MM.1S (cell line): ENCODE data around the gene MBLAC1.

Source experiments
- DNase-seq: peaks from one replicate; pipeline ENCODE4 v3.0.0-alpha.2; 2015
- H2AFZ ChIP-seq: fragments of 300-600 bp; sonication (generic); 2 replicates; pipeline ENCODE4 v1.6.0; 2016; ENCODE audit warnings: antibody characterized with exemption, low read length
- H3F3A ChIP-seq: fragments of 300-600 bp; sonication (generic); 2 replicates; pipeline ENCODE4 v1.6.1; 2016; ENCODE audit warnings: mild to moderate bottlenecking, antibody characterized with exemption, low read length, moderate library complexity, mixed read lengths; ENCODE audit not compliant: insufficient read depth
- H3K27ac ChIP-seq: fragments of 300-600 bp; sonication (generic); 2 replicates; pipeline ENCODE4 v1.5.1; 2016; ENCODE audit warnings: mild to moderate bottlenecking, low read length
- H3K27me3 ChIP-seq: fragments of 300-600 bp; sonication (generic); replicated peaks from 2 replicates; pipeline ENCODE4 v1.6.0; 2016; ENCODE audit warnings: low read length; ENCODE audit not compliant: insufficient read depth
- H3K36me3 ChIP-seq: fragments of 300-600 bp; sonication (generic); replicated peaks from 2 replicates; pipeline ENCODE4 v1.6.1; 2016; ENCODE audit warnings: mild to moderate bottlenecking, low read length, mixed read lengths; ENCODE audit not compliant: insufficient read depth
- H3K4me1 ChIP-seq: fragments of 300-600 bp; sonication (generic); 2 replicates; pipeline ENCODE4 v1.6.1; 2016; ENCODE audit warnings: low read length, mixed read lengths
- H3K4me2 ChIP-seq: fragments of 300-600 bp; sonication (generic); 2 replicates; pipeline ENCODE4 v1.6.0; 2016; ENCODE audit warnings: low read depth, low read length
- H3K4me3 ChIP-seq: fragments of 300-600 bp; sonication (generic); 2 replicates; pipeline ENCODE4 v1.5.1; 2016; ENCODE audit warnings: low read length, mixed read lengths
- H3K79me2 ChIP-seq: fragments of 300-600 bp; sonication (generic); 2 replicates; pipeline ENCODE4 v1.6.1; 2016; ENCODE audit warnings: mixed run types, low read length, mixed read lengths
- H3K9ac ChIP-seq: fragments of 300-600 bp; sonication (generic); 2 replicates; pipeline ENCODE4 v1.6.1; 2016; ENCODE audit warnings: low read length, mixed read lengths
- H3K9me2 ChIP-seq: fragments of 300-600 bp; sonication (generic); replicated peaks from 2 replicates; pipeline ENCODE4 v1.6.1; 2016; ENCODE audit warnings: mild to moderate bottlenecking, low read length, mixed read lengths; ENCODE audit not compliant: insufficient read depth
- H3K9me3 ChIP-seq: fragments of 300-600 bp; sonication (generic); replicated peaks from 2 replicates; pipeline ENCODE4 v1.6.1; 2016; ENCODE audit warnings: mild to moderate bottlenecking, low read length, mixed read lengths; ENCODE audit not compliant: insufficient read depth
- H4K20me1 ChIP-seq: fragments of 300-600 bp; sonication (generic); 2 replicates; pipeline ENCODE4 v1.6.1; 2016; ENCODE audit warnings: mild to moderate bottlenecking, low read length, moderate library complexity, mixed read lengths; ENCODE audit not compliant: insufficient read depth
- EZH2 ChIP-seq: fragments of 300-600 bp; sonication (generic); optimal IDR thresholded peaks from 2 replicates; pipeline ENCODE3; 2017; ENCODE audit warnings: low read depth, mild to moderate bottlenecking, antibody characterized with exemption, low read length, mixed read lengths
- EZH2phosphoT487 ChIP-seq: fragments of 300-600 bp; sonication (generic); IDR thresholded peaks from 2 replicates; pipeline ENCODE4 v1.6.1; 2018; ENCODE audit warnings: antibody characterized with exemption, low read length
- TF ChIP-seq, protein P1 (sequence below): fragments of 300-600 bp; sonication (generic); IDR thresholded peaks from 2 replicates; pipeline ENCODE4 v1.5.1; 2016; ENCODE audit warnings: antibody characterized with exemption, low read length, mixed read lengths

MBLAC1 gene

GRCh38 chr7:100159099-100159623 lies 32.4 kb downstream of the MBLAC1 start:
- H3F3A ChIP-seq = no peaks in the 10 kb centered on the region; the same call in 1 of the 2 replicates
- H3K4me3 ChIP-seq = peak overlapping the region; percentile 87
- no peak for DNase-seq
- H2AFZ ChIP-seq = peak overlapping the region; percentile 89
- peaks cover 22% of the 10 kb centered on the region for H3K79me2 ChIP-seq
- H3K9me3 ChIP-seq = no peaks in the 10 kb centered on the region
- H3K36me3 ChIP-seq = no peaks in the 10 kb centered on the region
- H3K9me2 ChIP-seq = no peaks in the 10 kb centered on the region
- H3K27me3 ChIP-seq = peaks cover 26% of the 10 kb centered on the region
- H3K27ac ChIP-seq = no peak overlapping the region
- peak overlapping the region; percentile 70; the same call in 1 of the 2 replicates for H3K4me2 ChIP-seq
- TF ChIP-seq EZH2 = no peak
- TF ChIP-seq, protein P1, sequence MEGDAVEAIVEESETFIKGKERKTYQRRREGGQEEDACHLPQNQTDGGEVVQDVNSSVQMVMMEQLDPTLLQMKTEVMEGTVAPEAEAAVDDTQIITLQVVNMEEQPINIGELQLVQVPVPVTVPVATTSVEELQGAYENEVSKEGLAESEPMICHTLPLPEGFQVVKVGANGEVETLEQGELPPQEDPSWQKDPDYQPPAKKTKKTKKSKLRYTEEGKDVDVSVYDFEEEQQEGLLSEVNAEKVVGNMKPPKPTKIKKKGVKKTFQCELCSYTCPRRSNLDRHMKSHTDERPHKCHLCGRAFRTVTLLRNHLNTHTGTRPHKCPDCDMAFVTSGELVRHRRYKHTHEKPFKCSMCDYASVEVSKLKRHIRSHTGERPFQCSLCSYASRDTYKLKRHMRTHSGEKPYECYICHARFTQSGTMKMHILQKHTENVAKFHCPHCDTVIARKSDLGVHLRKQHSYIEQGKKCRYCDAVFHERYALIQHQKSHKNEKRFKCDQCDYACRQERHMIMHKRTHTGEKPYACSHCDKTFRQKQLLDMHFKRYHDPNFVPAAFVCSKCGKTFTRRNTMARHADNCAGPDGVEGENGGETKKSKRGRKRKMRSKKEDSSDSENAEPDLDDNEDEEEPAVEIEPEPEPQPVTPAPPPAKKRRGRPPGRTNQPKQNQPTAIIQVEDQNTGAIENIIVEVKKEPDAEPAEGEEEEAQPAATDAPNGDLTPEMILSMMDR = no peak
- TF ChIP-seq EZH2phosphoT487 = no peak
- peak overlapping the region; percentile 86; the same call in 1 of the 2 replicates for H3K9ac ChIP-seq
- peaks cover 8% of the 10 kb centered on the region; the same call in 1 of the 2 replicates for H3K4me1 ChIP-seq
- H4K20me1 ChIP-seq = no peaks in the 10 kb centered on the region

GRCh38 chr7:100160067-100160466 lies 33.3 kb downstream of the MBLAC1 start:
- Histone ChIP-seq H3K9ac (no peak overlapping the region), H3K4me2 (no peak overlapping the region), H3K9me3 (no peaks in the 10 kb centered on the region), H4K20me1 (no peaks in the 10 kb centered on the region), H3K9me2 (no peaks in the 10 kb centered on the region), H3K4me3 (no peak overlapping the region), H3K27ac (no peak overlapping the region), H3F3A (no peaks in the 10 kb centered on the region), H2AFZ (no peak overlapping the region), H3K36me3 (no peaks in the 10 kb centered on the region), H3K27me3 (peaks cover 30% of the 10 kb centered on the region), H3K4me1 (peaks cover 8% of the 10 kb centered on the region; the same call in 1 of the 2 replicates), H3K79me2 (peaks cover 16% of the 10 kb centered on the region)
- TF ChIP-seq EZH2 = no peak
- TF ChIP-seq, protein P1 = no peak
- no peak for TF ChIP-seq EZH2phosphoT487
- no peak for DNase-seq

- no peak overlapping the region for H3K4me2 ChIP-seq
- no peaks in the 10 kb centered on the region for H3K36me3 ChIP-seq
- no peak overlapping the region for H2AFZ ChIP-seq
- no peak overlapping the region for H3K4me3 ChIP-seq
- H3K9me2 ChIP-seq = no peaks in the 10 kb centered on the region
- H4K20me1 ChIP-seq = no peaks in the 10 kb centered on the region
- TF ChIP-seq EZH2 = no peak
- TF ChIP-seq, protein P1 = no peak
- no peak for TF ChIP-seq EZH2phosphoT487
- H3K9ac ChIP-seq = no peak overlapping the region
- H3K27ac ChIP-seq = no peak overlapping the region
- H3K27me3 ChIP-seq = peaks cover 59% of the 10 kb centered on the region
- DNase-seq = no peak
- H3F3A ChIP-seq = no peaks in the 10 kb centered on the region
- H3K9me3 ChIP-seq = no peaks in the 10 kb centered on the region
- H3K79me2 ChIP-seq = peaks cover 4% of the 10 kb centered on the region; the same call in 1 of the 2 replicates
- no peaks in the 10 kb centered on the region; the same call in 1 of the 2 replicates for H3K4me1 ChIP-seq
These were observed 36.3 kb downstream of the MBLAC1 start for GRCh38 chr7:100163006-100163531.
